HepG2 (cell line): ENCODE results near the gene SLC35B4. TPM values are rescaled to one million over a fixed set of nuclear protein-coding genes. Genes with fewer than 3 reads are reported as not detected.

ENCODE experiments used
- AHR ChIP-seq: IDR thresholded peaks from 2 replicates; pipeline ENCODE4 v1.6.1; 2018; ENCODE audit warnings: missing genetic modification reagents, missing compliant biosample characterization
- ARHGAP35 ChIP-seq: sonication (generic); formaldehyde crosslinking; IDR thresholded peaks from 2 replicates; pipeline ENCODE4 v1.9.0; 2022; ENCODE audit warnings: mild to moderate bottlenecking, inconsistent platforms, moderate library complexity, missing genetic modification reagents, borderline replicate concordance
- ATF7-NPFF ChIP-seq: sonication (generic); formaldehyde crosslinking; IDR thresholded peaks from 2 replicates; pipeline ENCODE4 v1.8.1; 2023; ENCODE audit warnings: mild to moderate bottlenecking, low read depth, missing genetic modification reagents, moderate library complexity
- ATRX ChIP-seq: sonication (generic); formaldehyde crosslinking; IDR thresholded peaks from 2 replicates; pipeline ENCODE4 v1.4.0; 2020; ENCODE audit warnings: missing genetic modification reagents, borderline replicate concordance
- FLYWCH1 ChIP-seq: sonication (generic); formaldehyde crosslinking; IDR thresholded peaks from 2 replicates; pipeline ENCODE4 v1.8.1; 2023; ENCODE audit warnings: mild to moderate bottlenecking, missing genetic modification reagents
- HDAC6 ChIP-seq: fragments of 200-600 bp; sonication (generic); IDR thresholded peaks from 2 replicates; pipeline ENCODE4 v1.7.0; 2017; ENCODE audit warnings: mild to moderate bottlenecking, antibody characterized with exemption, low read length, low read depth
- ISL2 ChIP-seq: sonication (generic); formaldehyde crosslinking; IDR thresholded peaks from 2 replicates; pipeline ENCODE4 v1.5.0; 2020; ENCODE audit warnings: missing genetic modification reagents
- KAT8 ChIP-seq: IDR thresholded peaks from 2 replicates; pipeline ENCODE4 v1.6.1; 2016; ENCODE audit warnings: missing genetic modification reagents, missing compliant biosample characterization
- KLF6 ChIP-seq: IDR thresholded peaks from 2 replicates; pipeline ENCODE4 v1.8.0; 2016; ENCODE audit warnings: missing biosample characterization, missing genetic modification reagents
- SYNCRIP ChIP-seq: fragments of 200-400 bp; formaldehyde crosslinking; IDR thresholded peaks from 2 replicates; pipeline ENCODE4 v1.6.1; 2018; ENCODE audit warnings: mild to moderate bottlenecking, low read depth, low read length; ENCODE audit not compliant: insufficient read depth
- TARDBP ChIP-seq: sonication (generic); formaldehyde crosslinking; IDR thresholded peaks from 2 replicates; pipeline ENCODE4 v1.8.0; 2022; ENCODE audit warnings: mild to moderate bottlenecking, missing genetic modification reagents
- TFE3 ChIP-seq: IDR thresholded peaks from 2 replicates; pipeline ENCODE4 v1.6.1; 2016
- THRA ChIP-seq: sonication (generic); formaldehyde crosslinking; IDR thresholded peaks from 2 replicates; pipeline ENCODE4 v1.4.0; 2020; ENCODE audit warnings: missing genetic modification reagents, borderline replicate concordance
- ZC3H13 ChIP-seq: sonication (generic); formaldehyde crosslinking; IDR thresholded peaks from 2 replicates; pipeline ENCODE4 v1.8.1; 2023; ENCODE audit warnings: mild to moderate bottlenecking, missing genetic modification reagents, moderate library complexity
- ZNF644 ChIP-seq: IDR thresholded peaks from 2 replicates; pipeline ENCODE4 v1.6.1; 2016; ENCODE audit warnings: low read depth
- ZNF780A ChIP-seq: sonication (generic); formaldehyde crosslinking; IDR thresholded peaks from 2 replicates; pipeline ENCODE4 v1.8.0; 2022; ENCODE audit warnings: mild to moderate bottlenecking, missing genetic modification reagents, moderate library complexity
- ZSCAN5A ChIP-seq: sonication (generic); formaldehyde crosslinking; IDR thresholded peaks from 2 replicates; pipeline ENCODE4 v1.8.0; 2022; ENCODE audit warnings: mild to moderate bottlenecking, missing genetic modification reagents, borderline replicate concordance
- ZZZ3 ChIP-seq: sonication (generic); formaldehyde crosslinking; IDR thresholded peaks from 2 replicates; pipeline ENCODE4 v1.4.0; 2020; ENCODE audit warnings: missing genetic modification reagents, mild to moderate bottlenecking, borderline replicate concordance
- polyA plus RNA-seq, 8 experiments: library from polyadenylated mRNA; depleted of rRNA in 3 of 8; stranded (reverse) in 7 of 8; unstranded in 1 of 8; fragments of >200 nt; fragmentation: Illumina TruSeq in 4 of 8; extraction: Trizol in 4 of 8; gene quantifications; 2 replicates each; pipeline versions ENCODE4 v1.2.1 to v1.2.3, GENCODE V29; 2011 to 2016; ENCODE audit warnings: low read depth in 4 of 8, missing spikeins in 1 of 8, mixed read lengths in 1 of 8; ENCODE audit not compliant: insufficient read depth in 1 of 8
- total RNA-seq, 5 experiments: library from RNA; depleted of rRNA; stranded (reverse); fragments of >200 nt; fragmentation: Illumina TruSeq; extraction: Trizol; gene quantifications; 2 replicates each; pipeline ENCODE4 v1.2.3, GENCODE V29; 2016; ENCODE audit warnings: low read depth in 1 of 5

Gene SLC35B4
- total and polyA plus RNA-seq, 2 of the 13 experiments (the other 11 are each of a cell fraction or from before 2014, with no cell fraction given): 17.1 to 17.8 TPM

GRCh38 chr7:134355927-134356326, 39.2 kb upstream of the SLC35B4 start (continued):
- TF ChIP-seq KAT8 (CRISPR knock-in tag) (no peak; the same call in 1 of the 2 replicates), KLF6 (CRISPR knock-in tag) (no peak), ZC3H13 (CRISPR knock-in tag) (no peak), ZNF644 (CRISPR knock-in tag) (0 out of 2 replicates have a peak, but pooled peaks have one; percentile 26), ZSCAN5A (CRISPR knock-in tag) (no peak), ATF7-NPFF (CRISPR knock-in tag) (no peak), ZZZ3 (no peak), THRA (CRISPR knock-in tag) (peak; percentile 34; the same call in 1 of the 2 replicates), ARHGAP35 (CRISPR knock-in tag) (no peak), SYNCRIP (no peak), ZNF780A (no peak), FLYWCH1 (CRISPR knock-in tag) (no peak), ISL2 (peak; percentile 46; the same call in 1 of the 2 replicates), TARDBP (CRISPR knock-in tag) (0 out of 2 replicates have a peak, but pooled peaks have one; percentile 30), HDAC6 (no peak), TFE3 (CRISPR knock-in tag) (peak; percentile 65; the same call in 1 of the 2 replicates), AHR (CRISPR knock-in tag) (no peak), ATRX (CRISPR knock-in tag) (no peak)
